Esophagus muscularis mucosa (tissue), 4 donors: Measurements from ENCODE around the gene MPI. TPM values are rescaled to one million over a fixed set of nuclear protein-coding genes. Genes with fewer than 3 reads are reported as not detected.

Experiments
- DNase-seq: peaks from one replicate; pipeline ENCODE4 v3.0.0-alpha.2; 2017; ENCODE audit errors: extremely low spot score
- H3K27ac ChIP-seq, 4 donors: fragments of 200-600 bp; sonication (generic); replicated peaks in 1 of 4; 1 replicate in 3 of 4; 2 replicates in 1 of 4; pipeline ENCODE4 v1.5.1; 2016 to 2019; ENCODE audit warnings: mild to moderate bottlenecking in 1 of 4
- H3K27me3 ChIP-seq, 4 donors: fragments of 200-600 bp; sonication (generic); one replicate each; pipeline versions ENCODE4 v1.5.1 to v1.6.0; 2016 to 2019
- H3K36me3 ChIP-seq, 4 donors: fragments of 200-600 bp; sonication (generic); one replicate each; pipeline ENCODE4 v1.5.1; 2016 to 2019
- H3K4me1 ChIP-seq, 4 donors: fragments of 200-600 bp; sonication (generic); one replicate each; pipeline ENCODE4 v1.5.1; 2016 to 2019
- H3K4me3 ChIP-seq, 4 donors: fragments of 200-600 bp; sonication (generic); 1 replicate in 2 of 4; 2 replicates in 2 of 4; pipeline ENCODE4 v1.5.1; 2016 to 2019; ENCODE audit warnings: mild to moderate bottlenecking in 4 of 4, moderate library complexity in 1 of 4
- H3K9me3 ChIP-seq, 4 donors: fragments of 200-600 bp; sonication (generic); 1 replicate in 3 of 4; 2 replicates in 1 of 4; pipeline ENCODE4 v1.5.1; 2016 to 2019
- CTCF ChIP-seq, 3 experiments: fragments of 200-600 bp in 2 of 3; fragments of 450-650 bp in 1 of 3; sonication (generic) in 2 of 3; IDR thresholded peaks; one replicate each; pipeline ENCODE4 v1.5.1; 2017 to 2019; ENCODE audit warnings: antibody characterized with exemption in 3 of 3, mild to moderate bottlenecking in 2 of 3, moderate library complexity in 1 of 3
- EP300 ChIP-seq: sonication (generic); formaldehyde crosslinking; IDR thresholded peaks from one replicate; pipeline ENCODE4 v1.6.1; 2017; ENCODE audit warnings: antibody characterized with exemption
- POLR2A ChIP-seq: fragments of 450-650 bp; IDR thresholded peaks from one replicate; pipeline ENCODE4 v1.6.1; 2017; ENCODE audit warnings: antibody characterized with exemption, moderate library complexity, mild to moderate bottlenecking, low read depth
- POLR2AphosphoS5 ChIP-seq, 2 donors: sonication (generic); formaldehyde crosslinking; IDR thresholded peaks; one replicate each; pipeline ENCODE4 v1.6.1; 2017; ENCODE audit warnings: antibody characterized with exemption in 2 of 2
- WGBS: methylation state at CpG from one replicate; pipeline ENCODE4 v1.1.5; 2018; 5-methylcytosine and 5-hydroxymethylcytosine counted together
- intact Hi-C: fragments of 100-400 bp; cut with DNase I; formaldehyde crosslinking; loops from one replicate; pipeline ENCODE4 v1.15.1; 2023
- total RNA-seq, 4 donors: library from RNA; depleted of rRNA; stranded (reverse); fragments of >200 nt; gene quantifications; one replicate each; pipeline versions ENCODE4 v1.1.0 to v1.2.1, GENCODE V29; 2016

MPI gene
- total RNA-seq, 4 donors from 2014 or later: 37.4 to 50.7 (median 44.0) TPM

GRCh38 chr15:74842581-74843444 lies 47.0 kb upstream of the MPI start, which contains the start of gene ULK3:
Gene ULK3, minus strand, starts transcription at chr15:74843156. Its CDS starts 51 bp downstream, at chr15:74843105.
- TF ChIP-seq POLR2AphosphoS5 (IDR thresholded peaks at IDR 0.05): peak; percentile 72 to 85
- TF ChIP-seq CTCF (IDR thresholded peaks at IDR 0.05): peak; percentile 62 to 89 (median 87)
- TF ChIP-seq POLR2A: no peak
- no peak for TF ChIP-seq EP300
- 0% methylated on average over 6 of the region's 84 CpGs for WGBS
- Histone ChIP-seq H3K4me3 (peak within 1 kb of the TSS; percentile 82 to 99 (median 92)), H3K27me3 (no peaks in the 10 kb centered on the region), H3K4me1 (peaks cover 23 to 53% (median 35%) of the 10 kb centered on the region in 4 donors), H3K9me3 (no peaks in the 10 kb centered on the region), H3K27ac (peak within 1 kb of the TSS; percentile 74 to 90 (median 88)), H3K36me3 (peaks cover 8 to 71% (median 64%) of the 10 kb centered on the region in 4 donors)
- peak; percentile 96 for DNase-seq
- intact Hi-C loops: loop anchor here (1.0 kb wide), 1 partner anchor 58 kb away; no protein-coding TSS in a partner anchor

GRCh38 chr15:74843445-74843828 lies 46.4 kb upstream of the MPI start:
- H3K36me3 ChIP-seq: peaks cover 14 to 71% (median 64%) of the 10 kb centered on the region in 4 donors
- no peak for TF ChIP-seq POLR2A
- TF ChIP-seq CTCF (IDR thresholded peaks at IDR 0.05): no peak
- no peak for TF ChIP-seq POLR2AphosphoS5 (IDR thresholded peaks at IDR 0.05)
- TF ChIP-seq EP300: no peak
- H3K9me3 ChIP-seq: no peaks in the 10 kb centered on the region
- 13% methylated on average over 18 of the region's 18 CpGs for WGBS
- peak overlapping the region; percentile 82 to 99 (median 92) for H3K4me3 ChIP-seq
- no peaks in the 10 kb centered on the region for H3K27me3 ChIP-seq
- intact Hi-C loops: loop anchor here (1.0 kb wide), 1 partner anchor 58 kb away; no protein-coding TSS in a partner anchor
- no peak for DNase-seq
- H3K27ac ChIP-seq: peak overlapping the region; percentile 74 to 90 (median 88)
- peaks cover 28 to 57% (median 39%) of the 10 kb centered on the region in 4 donors for H3K4me1 ChIP-seq

DNA sequence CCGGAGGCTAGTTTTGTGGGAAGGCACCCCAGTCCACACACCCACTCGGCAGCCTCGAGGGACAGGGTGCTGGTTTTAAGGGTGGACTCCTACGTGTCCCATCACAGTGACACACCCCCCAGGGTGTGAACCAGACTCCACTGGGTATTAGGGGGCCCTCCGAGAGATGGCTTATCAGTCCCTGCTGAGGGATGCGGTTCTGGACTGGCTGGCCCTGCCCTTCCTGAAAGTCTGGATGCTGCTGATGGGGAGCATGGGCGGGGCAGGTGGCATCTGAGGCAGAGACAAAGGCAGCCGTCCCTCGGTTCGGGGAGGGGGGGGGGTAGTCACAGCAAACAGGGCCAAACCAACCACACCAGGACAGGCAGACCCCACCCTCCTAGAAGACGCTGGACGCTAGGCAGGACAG lies 45.9 kb upstream of the MPI start:
- TF ChIP-seq EP300 (no peak), POLR2AphosphoS5 (IDR thresholded peaks at IDR 0.05) (no peak), POLR2A (no peak), CTCF (IDR thresholded peaks at IDR 0.05) (no peak)
- H3K4me3 ChIP-seq: peak overlapping the region in 3 of 4 donors; percentile 82 to 99 (median 87)
- DNase-seq: no peak
- peaks cover 28 to 57% (median 39%) of the 10 kb centered on the region in 4 donors for H3K4me1 ChIP-seq
- H3K9me3 ChIP-seq: no peaks in the 10 kb centered on the region
- H3K27me3 ChIP-seq: no peaks in the 10 kb centered on the region
- 80% methylated on average over 8 of the region's 12 CpGs for WGBS
- intact Hi-C loops: loop anchor here (1.0 kb wide), 1 partner anchor 57 kb away; no protein-coding TSS in a partner anchor
- peaks cover 17 to 71% (median 64%) of the 10 kb centered on the region in 4 donors for H3K36me3 ChIP-seq
- H3K27ac ChIP-seq: peak overlapping the region; percentile 74 to 90 (median 88)

- 82% methylated on average over 12 of the region's 12 CpGs for WGBS
- Histone ChIP-seq H3K27ac (peak overlapping the region; percentile 74 to 90 (median 88)), H3K36me3 (peaks cover 22 to 71% (median 63%) of the 10 kb centered on the region in 4 donors), H3K9me3 (no peaks in the 10 kb centered on the region), H3K4me3 (no peak overlapping the region), H3K27me3 (no peaks in the 10 kb centered on the region), H3K4me1 (peaks cover 28 to 57% (median 39%) of the 10 kb centered on the region in 4 donors)
- TF ChIP-seq EP300 (no peak), CTCF (IDR thresholded peaks at IDR 0.05) (no peak), POLR2AphosphoS5 (IDR thresholded peaks at IDR 0.05) (no peak), POLR2A (no peak)
- no peak for DNase-seq
- intact Hi-C loops: no loop called here
Observed at GRCh38 chr15:74844319-74845207, 45.3 kb upstream of the MPI start.
